ENCODE results near the gene EPHB2. TPM values are rescaled to one million over a fixed set of nuclear protein-coding genes. Genes with fewer than 3 reads are reported as not detected.

Gene EPHB2
- total and polyA plus RNA-seq, 2 of the 8 experiments (the other 6 are each of a cell fraction or from before 2014, with no cell fraction given): 15.8 to 17.2 TPM

- no peak overlapping the region for H2BK20ac ChIP-seq (ENCODE audit: low read length)
- no peak overlapping the region for H3K18ac ChIP-seq (ENCODE audit: extremely low read depth, low read length)
- FAIRE-seq (no peak), DNase-seq (ENCODE audit: low read depth in 1 of 2, low spot score in 2 of 2) (no peak)
- H3K4me1 ChIP-seq (replicated peaks in 1 of 4; ENCODE audit: control insufficient read depth in 3 of 4, insufficient read depth in 4 of 4, low read length in 3 of 4): peaks cover 0 to 4% (median 2%) of the 10 kb centered on the region in 4 experiments; a peak in 3 of 7 replicates
- no peak overlapping the region for H3K4me2 ChIP-seq (ENCODE audit: insufficient read depth in 1 of 2, low read depth in 2 of 2, low read length in 2 of 2)
- no peak overlapping the region for H2BK120ac ChIP-seq (replicated peaks; ENCODE audit: low read depth, low read length)
- TF ChIP-seq CBX8 (IDR thresholded peaks at IDR 0.05; ENCODE audit: borderline replicate concordance, low read depth, low read length): no peak
- TF ChIP-seq SIRT6 (IDR thresholded peaks at IDR 0.05; ENCODE audit: low read length): no peak
- TF ChIP-seq CEBPB (IDR thresholded peaks at IDR 0.05; ENCODE audit: low read depth, low read length): no peak
- TF ChIP-seq ZNF274 (IDR thresholded peaks at IDR 0.05; ENCODE audit: borderline replicate concordance, extremely low read depth, low read length): no peak
- no peak for TF ChIP-seq NRF1 (IDR thresholded peaks at IDR 0.05; ENCODE audit: low read depth, low read length)
- no peak for TF ChIP-seq SP4 (IDR thresholded peaks at IDR 0.05; ENCODE audit: low read length)
- no peaks in the 10 kb centered on the region for H4K20me1 ChIP-seq (replicated peaks in 1 of 2; ENCODE audit: control insufficient read depth in 1 of 2, insufficient read depth in 2 of 2, low read length in 2 of 2)
- H3K4ac ChIP-seq (replicated peaks; ENCODE audit: insufficient read length, low read depth, low read length): no peak overlapping the region
- no peak overlapping the region for H2AK5ac ChIP-seq (ENCODE audit: low read depth, low read length)
- CTCF ChIA-PET (ENCODE audit: partially characterized antibody): interaction anchor here (0.8 to 3.8 kb wide), 4 partner anchors 8 to 161 kb away, joined by 3 to 40 read pairs (median 4); no protein-coding TSS in a partner anchor
- H3K4me3 ChIP-seq (ENCODE audit: extremely low read depth in 1 of 4, insufficient read depth in 2 of 4, low read depth in 3 of 4, low read length in 4 of 4): no peak overlapping the region
- no peak overlapping the region for H3K14ac ChIP-seq (ENCODE audit: insufficient read length)
- H3K9ac ChIP-seq (replicated peaks in 1 of 4; ENCODE audit: extremely low read depth in 1 of 4, low read depth in 3 of 4, low read length in 3 of 4): no peak overlapping the region
- H3K79me1 ChIP-seq (ENCODE audit: low read depth, low read length): no peaks in the 10 kb centered on the region
- POLR2A ChIA-PET (ENCODE audit: partially characterized antibody): interaction anchor here (1.0 kb wide), 1 partner anchor 22 kb away, joined by 6 read pairs; no protein-coding TSS in a partner anchor
- H3K23ac ChIP-seq (ENCODE audit: insufficient read length): no peak overlapping the region
- no peaks in the 10 kb centered on the region; a peak in 1 of 8 replicates for H3K36me3 ChIP-seq (ENCODE audit: control insufficient read depth in 2 of 4, insufficient read depth in 4 of 4, low read length in 3 of 4)
- H3K79me2 ChIP-seq (ENCODE audit: control insufficient read depth in 1 of 2, insufficient read depth in 2 of 2, low read length in 2 of 2): no peaks in the 10 kb centered on the region
- H3K9me3 ChIP-seq (ENCODE audit: insufficient read depth in 2 of 2, low read depth in 1 of 2, low read length in 1 of 2): peaks cover 0 to 3% of the 10 kb centered on the region in 2 experiments; a peak in 1 of 4 replicates
- H3K27me3 ChIP-seq (replicated peaks in 1 of 4; ENCODE audit: control insufficient read depth in 3 of 4, extremely low read depth in 1 of 4, insufficient read depth in 3 of 4, low read length in 3 of 4): no peaks in the 10 kb centered on the region
- no peak overlapping the region for H2BK5ac ChIP-seq (ENCODE audit: low read depth, low read length)
- no peak overlapping the region for H4K5ac ChIP-seq (ENCODE audit: insufficient read length, low read depth, low read length)
- no peak overlapping the region for H2BK12ac ChIP-seq (ENCODE audit: low read depth, low read length)
- H3K56ac ChIP-seq (replicated peaks; ENCODE audit: insufficient read length, low read depth, low read length): no peak overlapping the region
- H2AFZ ChIP-seq (ENCODE audit: low read length): no peak overlapping the region
- no peak overlapping the region for H2BK15ac ChIP-seq (ENCODE audit: low read length)
- no peak overlapping the region for H4K8ac ChIP-seq (ENCODE audit: extremely low read depth, insufficient read depth, low read length)
- H3K23me2 ChIP-seq (ENCODE audit: low read depth, low read length): no peaks in the 10 kb centered on the region
- WGBS, 2 experiments (ENCODE audit: extremely low coverage in 1 of 2, insufficient coverage in 1 of 2, insufficient read length in 1 of 2, insufficient replicate concordance in 2 of 2, low coverage in 1 of 2, low lambda C conversion rate in 2 of 2, missing lambda C conversion rate in 1 of 2): 92% methylated on average over 1 of the region's 1 CpG; no CpG with 5 or more reads in 1 of the 2 experiments
- no peak overlapping the region for H4K91ac ChIP-seq (replicated peaks; ENCODE audit: insufficient read length, low read length)
- H3K27ac ChIP-seq (ENCODE audit: low read depth, low read length): no peak overlapping the region
Observed at GRCh38 chr1:22869325-22869724, 158.7 kb downstream of the EPHB2 start.
